Neural progenitor cell (in vitro differentiated cells): ENCODE results near the gene KIAA0586. TPM values are rescaled to one million over a fixed set of nuclear protein-coding genes. Genes with fewer than 3 reads are reported as not detected.
"Not testable (repeated sequence)": the region's sequence is repeated elsewhere in the genome, so short reads cannot be mapped to it uniquely, and the experiment has no call there.

ENCODE experiments used
- DNase-seq: peaks from one replicate; pipeline ENCODE4 v3.0.0-alpha.2; 2016; ENCODE audit warnings: low spot score
- H2AFZ ChIP-seq: fragments of 200-600 bp; sonication (generic); replicated peaks from 2 replicates; pipeline ENCODE4 v1.6.1; 2016; ENCODE audit warnings: antibody characterized with exemption
- H3F3A ChIP-seq: fragments of 200-600 bp; sonication (generic); 2 replicates; pipeline ENCODE4 v1.6.1; 2016; ENCODE audit warnings: antibody characterized with exemption, low read depth
- H3K27ac ChIP-seq: fragments of 200-600 bp; sonication (generic); 2 replicates; pipeline ENCODE4 v1.5.1; 2016; ENCODE audit warnings: mild to moderate bottlenecking
- H3K27me3 ChIP-seq: fragments of 200-600 bp; sonication (generic); 2 replicates; pipeline ENCODE4 v1.6.1; 2016; ENCODE audit warnings: mild to moderate bottlenecking, moderate library complexity
- H3K36me3 ChIP-seq: fragments of 200-600 bp; sonication (generic); 2 replicates; pipeline ENCODE4 v1.5.1; 2016
- H3K4me1 ChIP-seq: fragments of 200-600 bp; sonication (generic); 2 replicates; pipeline ENCODE4 v1.6.1; 2016; ENCODE audit warnings: mixed run types
- H3K4me2 ChIP-seq: fragments of 200-600 bp; sonication (generic); 2 replicates; pipeline ENCODE4 v1.6.1; 2016
- H3K4me3 ChIP-seq: fragments of 200-600 bp; sonication (generic); 2 replicates; pipeline ENCODE4 v1.5.1; 2016
- H3K79me2 ChIP-seq: fragments of 200-600 bp; sonication (generic); 2 replicates; pipeline ENCODE4 v1.6.1; 2016; ENCODE audit warnings: low read depth
- H3K9ac ChIP-seq: fragments of 200-600 bp; sonication (generic); 2 replicates; pipeline ENCODE4 v1.6.1; 2016
- H3K9me3 ChIP-seq: fragments of 200-600 bp; sonication (generic); 2 replicates; pipeline ENCODE4 v1.5.1; 2016; ENCODE audit warnings: low read depth
- H4K20me1 ChIP-seq: fragments of 200-600 bp; sonication (generic); 2 replicates; pipeline ENCODE4 v1.6.1; 2016; ENCODE audit warnings: low read depth
- H3K27ac Mint-ChIP-seq: 3 replicates; pipeline ENCODE4 v1.8.0; 2021; ENCODE audit warnings: mixed read lengths
- H3K27me3 Mint-ChIP-seq: 2 replicates; pipeline ENCODE4 v1.8.0; 2022; ENCODE audit warnings: low read depth, mild to moderate bottlenecking, inconsistent platforms, moderate library complexity, mixed read lengths; ENCODE audit not compliant: insufficient read depth
- H3K36me3 Mint-ChIP-seq: 3 replicates; pipeline ENCODE4 v1.8.0; 2021; ENCODE audit warnings: mixed read lengths
- H3K4me1 Mint-ChIP-seq: 3 replicates; pipeline ENCODE4 v1.8.0; 2021; ENCODE audit warnings: mixed read lengths
- H3K4me3 Mint-ChIP-seq: 3 replicates; pipeline ENCODE4 v1.8.0; 2021; ENCODE audit warnings: mild to moderate bottlenecking, moderate library complexity, mixed read lengths
- H3K9me3 Mint-ChIP-seq: 3 replicates; pipeline ENCODE4 v1.8.0; 2020; ENCODE audit warnings: mixed read lengths
- EZH2 ChIP-seq: fragments of 200-600 bp; sonication (generic); IDR thresholded peaks from 2 replicates; pipeline ENCODE4 v1.6.1; 2017; ENCODE audit warnings: antibody characterized with exemption, mild to moderate bottlenecking, moderate library complexity
- EZH2phosphoT487 ChIP-seq: fragments of 200-600 bp; sonication (generic); IDR thresholded peaks from 2 replicates; pipeline ENCODE4 v1.6.1; 2017; ENCODE audit warnings: antibody characterized with exemption
- total RNA-seq: library from RNA; depleted of rRNA; stranded (reverse); fragments of >200 nt; gene quantifications from 2 replicates; pipeline ENCODE4 v1.2.3, GENCODE V29; 2015; ENCODE audit warnings: low replicate concordance
- TF ChIP-seq, protein P1 (sequence below): fragments of 200-600 bp; sonication (generic); IDR thresholded peaks from 2 replicates; pipeline ENCODE4 v1.5.1; 2017; ENCODE audit warnings: antibody characterized with exemption, mild to moderate bottlenecking

Gene KIAA0586
- total RNA-seq, 1 donor from 2014 or later, result 79.4 TPM

GRCh38 chr14:58581389-58581788 lies 153.9 kb downstream of the KIAA0586 start:
- H3K27ac Mint-ChIP-seq, H3K9me3 ChIP-seq, H3F3A ChIP-seq, H3K4me3 ChIP-seq, H2AFZ ChIP-seq, H3K27me3 ChIP-seq, H3K27me3 Mint-ChIP-seq, H3K36me3 Mint-ChIP-seq, H3K36me3 ChIP-seq, H3K4me1 ChIP-seq, H3K4me3 Mint-ChIP-seq, H4K20me1 ChIP-seq, H3K4me2 ChIP-seq, H3K4me1 Mint-ChIP-seq, H3K27ac ChIP-seq, H3K79me2 ChIP-seq, DNase-seq, H3K9ac ChIP-seq: not testable (repeated sequence)
- peaks cover 11% of the 10 kb centered on the region for H3K9me3 Mint-ChIP-seq
- TF ChIP-seq, protein P1, sequence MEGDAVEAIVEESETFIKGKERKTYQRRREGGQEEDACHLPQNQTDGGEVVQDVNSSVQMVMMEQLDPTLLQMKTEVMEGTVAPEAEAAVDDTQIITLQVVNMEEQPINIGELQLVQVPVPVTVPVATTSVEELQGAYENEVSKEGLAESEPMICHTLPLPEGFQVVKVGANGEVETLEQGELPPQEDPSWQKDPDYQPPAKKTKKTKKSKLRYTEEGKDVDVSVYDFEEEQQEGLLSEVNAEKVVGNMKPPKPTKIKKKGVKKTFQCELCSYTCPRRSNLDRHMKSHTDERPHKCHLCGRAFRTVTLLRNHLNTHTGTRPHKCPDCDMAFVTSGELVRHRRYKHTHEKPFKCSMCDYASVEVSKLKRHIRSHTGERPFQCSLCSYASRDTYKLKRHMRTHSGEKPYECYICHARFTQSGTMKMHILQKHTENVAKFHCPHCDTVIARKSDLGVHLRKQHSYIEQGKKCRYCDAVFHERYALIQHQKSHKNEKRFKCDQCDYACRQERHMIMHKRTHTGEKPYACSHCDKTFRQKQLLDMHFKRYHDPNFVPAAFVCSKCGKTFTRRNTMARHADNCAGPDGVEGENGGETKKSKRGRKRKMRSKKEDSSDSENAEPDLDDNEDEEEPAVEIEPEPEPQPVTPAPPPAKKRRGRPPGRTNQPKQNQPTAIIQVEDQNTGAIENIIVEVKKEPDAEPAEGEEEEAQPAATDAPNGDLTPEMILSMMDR, result peak; percentile 23

GRCh38 chr14:58584383-58584782 lies 156.9 kb downstream of the KIAA0586 start:
- no peaks in the 10 kb centered on the region for H3K9me3 ChIP-seq
- DNase-seq, result no peak
- H3K4me2 ChIP-seq, result no peak overlapping the region
- H3K27me3 Mint-ChIP-seq, result no peaks in the 10 kb centered on the region
- H3K27me3 ChIP-seq, result no peaks in the 10 kb centered on the region
- H3K36me3 ChIP-seq, result no peaks in the 10 kb centered on the region
- peaks cover 11% of the 10 kb centered on the region for H3K9me3 Mint-ChIP-seq
- H3F3A ChIP-seq, result no peaks in the 10 kb centered on the region
- H3K9ac ChIP-seq, result no peak overlapping the region
- H4K20me1 ChIP-seq, result no peaks in the 10 kb centered on the region
- H3K27ac Mint-ChIP-seq, result no peak overlapping the region
- no peaks in the 10 kb centered on the region for H3K79me2 ChIP-seq
- no peak overlapping the region for H3K4me3 Mint-ChIP-seq
- no peak overlapping the region for H2AFZ ChIP-seq
- H3K27ac ChIP-seq, result no peak overlapping the region
- no peaks in the 10 kb centered on the region for H3K36me3 Mint-ChIP-seq
- H3K4me1 ChIP-seq, result no peaks in the 10 kb centered on the region
- TF ChIP-seq EZH2 (no peak), EZH2phosphoT487 (no peak)
- TF ChIP-seq, protein P1, result no peak
- no peaks in the 10 kb centered on the region for H3K4me1 Mint-ChIP-seq
- no peak overlapping the region for H3K4me3 ChIP-seq

DNA sequence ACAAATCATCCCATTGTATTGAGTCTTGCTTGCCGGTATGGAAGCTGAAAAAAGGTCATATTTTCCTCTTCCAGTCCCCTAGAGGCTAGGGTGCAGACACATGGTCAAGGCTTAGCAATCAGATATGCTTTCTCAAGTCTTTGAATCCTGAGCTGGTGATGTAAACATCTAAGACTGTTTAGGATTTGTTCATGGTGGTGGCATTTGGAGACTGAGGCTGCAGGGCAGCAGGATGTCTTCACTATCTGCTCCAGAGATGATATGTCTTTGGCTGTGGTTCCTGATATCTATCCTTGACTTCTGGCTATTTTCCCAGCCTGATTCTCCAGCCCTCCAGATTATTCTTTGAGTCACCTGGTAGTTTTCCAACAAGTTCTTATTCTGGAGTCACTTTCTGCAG lies 159.8 kb downstream of the KIAA0586 start:
- Mint-ChIP-seq H3K27ac (no peak overlapping the region), H3K36me3 (no peaks in the 10 kb centered on the region)

GRCh38 chr14:58588321-58588720 lies 160.8 kb downstream of the KIAA0586 start:
- H3K4me3 ChIP-seq, H3K36me3 ChIP-seq, H2AFZ ChIP-seq, H3K4me1 Mint-ChIP-seq, H3K36me3 Mint-ChIP-seq, H3K9me3 Mint-ChIP-seq, H3K27ac Mint-ChIP-seq, H3K79me2 ChIP-seq, H3K4me2 ChIP-seq, DNase-seq, H4K20me1 ChIP-seq, H3K4me3 Mint-ChIP-seq, H3K9me3 ChIP-seq, H3F3A ChIP-seq, H3K27ac ChIP-seq, H3K9ac ChIP-seq, H3K27me3 ChIP-seq, H3K4me1 ChIP-seq, H3K27me3 Mint-ChIP-seq: not testable (repeated sequence)

More for the DNA sequence above, 159.8 kb downstream of the KIAA0586 start:
- Histone ChIP-seq H3K36me3 (no peaks in the 10 kb centered on the region), H3K4me1 (no peaks in the 10 kb centered on the region), H3K4me2 (no peak overlapping the region), H3K9me3 (no peaks in the 10 kb centered on the region), H3K9ac (no peak overlapping the region), H3K4me3 (no peak overlapping the region), H2AFZ (no peak overlapping the region), H3K27me3 (no peaks in the 10 kb centered on the region), H3F3A (no peaks in the 10 kb centered on the region), H3K79me2 (no peaks in the 10 kb centered on the region), H4K20me1 (no peaks in the 10 kb centered on the region), H3K27ac (no peak overlapping the region)
- DNase-seq, result no peak
- TF ChIP-seq EZH2 (no peak), EZH2phosphoT487 (no peak)
- H3K9me3 Mint-ChIP-seq, result peaks cover 7% of the 10 kb centered on the region
- peaks cover 4% of the 10 kb centered on the region for H3K27me3 Mint-ChIP-seq
- H3K4me3 Mint-ChIP-seq, result no peak overlapping the region
- no peaks in the 10 kb centered on the region for H3K4me1 Mint-ChIP-seq
